Measurements from ENCODE around the gene PCSK2. TPM values are rescaled to one million over a fixed set of nuclear protein-coding genes. Genes with fewer than 3 reads are reported as not detected.
A peak's percentile ranks its signal among the peaks of the same experiment; 100 is the strongest.

Gene PCSK2
- total RNA-seq, 4 donors from 2014 or later, result 2.0 to 12.5 (median 7.2) TPM

DNA sequence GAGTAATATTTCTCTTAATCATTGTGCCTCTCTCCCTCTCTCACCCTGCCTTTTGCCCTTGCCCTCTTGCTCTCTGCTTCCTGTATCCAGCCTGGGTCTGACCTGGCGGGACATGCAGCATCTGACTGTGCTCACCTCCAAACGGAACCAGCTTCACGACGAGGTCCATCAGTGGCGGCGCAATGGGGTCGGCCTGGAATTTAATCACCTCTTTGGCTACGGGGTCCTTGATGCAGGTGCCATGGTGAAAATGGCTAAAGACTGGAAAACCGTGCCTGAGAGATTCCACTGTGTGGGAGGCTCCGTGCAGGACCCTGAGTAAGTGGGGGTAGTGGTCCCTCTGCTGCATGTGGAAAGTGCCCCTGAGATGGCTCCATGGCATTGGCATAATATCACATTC is 238.4 kb downstream of the PCSK2 start:
- Histone ChIP-seq H3K4me3 (no peak overlapping the region), H3K27ac (replicated peaks in 1 of 4) (no peak overlapping the region), H3K27me3 (no peaks in the 10 kb centered on the region), H3K4me1 (no peaks in the 10 kb centered on the region), H3K36me3 (no peaks in the 10 kb centered on the region), H3K9me3 (no peaks in the 10 kb centered on the region)
- WGBS, result 93% methylated on average over 10 of the region's 10 CpGs
- peak; percentile 77 for DNase-seq (ENCODE audit: extremely low spot score)
- intact Hi-C loops (cut with DNase I), result no loop called here
- TF ChIP-seq POLR2AphosphoS5 (IDR thresholded peaks at IDR 0.05) (no peak), POLR2A (IDR thresholded peaks at IDR 0.05; ENCODE audit: low read depth) (no peak), EP300 (IDR thresholded peaks at IDR 0.05) (no peak)
- TF ChIP-seq, protein P1, sequence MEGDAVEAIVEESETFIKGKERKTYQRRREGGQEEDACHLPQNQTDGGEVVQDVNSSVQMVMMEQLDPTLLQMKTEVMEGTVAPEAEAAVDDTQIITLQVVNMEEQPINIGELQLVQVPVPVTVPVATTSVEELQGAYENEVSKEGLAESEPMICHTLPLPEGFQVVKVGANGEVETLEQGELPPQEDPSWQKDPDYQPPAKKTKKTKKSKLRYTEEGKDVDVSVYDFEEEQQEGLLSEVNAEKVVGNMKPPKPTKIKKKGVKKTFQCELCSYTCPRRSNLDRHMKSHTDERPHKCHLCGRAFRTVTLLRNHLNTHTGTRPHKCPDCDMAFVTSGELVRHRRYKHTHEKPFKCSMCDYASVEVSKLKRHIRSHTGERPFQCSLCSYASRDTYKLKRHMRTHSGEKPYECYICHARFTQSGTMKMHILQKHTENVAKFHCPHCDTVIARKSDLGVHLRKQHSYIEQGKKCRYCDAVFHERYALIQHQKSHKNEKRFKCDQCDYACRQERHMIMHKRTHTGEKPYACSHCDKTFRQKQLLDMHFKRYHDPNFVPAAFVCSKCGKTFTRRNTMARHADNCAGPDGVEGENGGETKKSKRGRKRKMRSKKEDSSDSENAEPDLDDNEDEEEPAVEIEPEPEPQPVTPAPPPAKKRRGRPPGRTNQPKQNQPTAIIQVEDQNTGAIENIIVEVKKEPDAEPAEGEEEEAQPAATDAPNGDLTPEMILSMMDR (IDR thresholded peaks at IDR 0.05), result no peak

DNA sequence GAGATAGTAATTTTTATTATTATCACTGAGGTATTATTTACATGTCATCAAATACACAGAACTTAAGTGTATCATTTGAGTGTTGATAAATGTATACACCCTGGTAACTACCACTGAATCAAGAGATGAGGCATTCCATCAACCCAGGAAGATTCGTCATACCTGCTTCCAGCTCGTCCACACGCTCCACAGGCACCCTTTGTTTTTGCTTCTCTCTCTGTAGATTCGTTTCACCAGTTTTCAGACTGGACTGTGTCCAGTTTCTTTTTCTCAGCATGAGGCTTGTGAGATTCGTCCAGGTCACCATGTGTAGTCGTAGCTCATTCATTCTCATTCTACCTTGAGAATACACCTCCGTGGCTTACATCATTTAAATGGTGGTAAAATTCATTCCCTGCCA is 239.8 kb downstream of the PCSK2 start:
- Histone ChIP-seq H3K36me3 (no peaks in the 10 kb centered on the region), H3K27me3 (no peaks in the 10 kb centered on the region), H3K4me1 (no peaks in the 10 kb centered on the region), H3K4me3 (no peak overlapping the region), H3K9me3 (no peaks in the 10 kb centered on the region), H3K27ac (replicated peaks in 1 of 4) (no peak overlapping the region)
- intact Hi-C loops (cut with DNase I), result no loop called here
- 81% methylated on average over 7 of the region's 7 CpGs for WGBS
- peak; percentile 86 for DNase-seq (ENCODE audit: extremely low spot score)
- TF ChIP-seq EP300 (IDR thresholded peaks at IDR 0.05), result no peak
- TF ChIP-seq, protein P1 (IDR thresholded peaks at IDR 0.05), result no peak

DNA sequence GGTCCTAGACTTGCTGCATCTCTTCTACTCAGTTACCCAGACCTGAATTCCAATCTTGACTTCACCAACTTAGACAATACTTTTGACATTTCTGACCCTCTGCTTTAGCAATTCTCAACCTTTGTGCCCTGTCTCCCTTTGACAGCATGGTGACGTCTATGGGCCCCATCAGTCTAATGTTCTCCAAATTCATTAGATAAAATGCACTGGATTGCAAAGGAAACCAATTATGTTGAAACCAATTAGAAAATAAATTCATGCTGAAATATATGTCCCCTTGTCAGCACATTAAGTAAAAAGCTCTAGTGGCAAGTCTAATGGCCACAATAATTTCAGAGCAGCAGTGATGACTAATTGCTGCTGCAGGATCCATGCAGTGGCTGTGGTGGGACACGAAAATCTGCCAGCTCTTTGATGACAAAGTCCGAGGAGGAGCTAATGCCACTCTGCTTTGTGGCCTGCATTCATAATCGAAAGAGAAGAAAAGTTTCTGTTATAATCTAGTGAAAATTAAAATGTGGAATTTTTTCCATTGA is 240.3 kb downstream of the PCSK2 start:
- Histone ChIP-seq H3K4me3 (no peak overlapping the region), H3K27ac (replicated peaks in 1 of 4) (no peak overlapping the region), H3K27me3 (no peaks in the 10 kb centered on the region), H3K9me3 (no peaks in the 10 kb centered on the region), H3K4me1 (no peaks in the 10 kb centered on the region), H3K36me3 (no peaks in the 10 kb centered on the region)
- intact Hi-C loops (cut with DNase I), result no loop called here
- TF ChIP-seq POLR2A (IDR thresholded peaks at IDR 0.05; ENCODE audit: low read depth) (no peak), EP300 (IDR thresholded peaks at IDR 0.05) (no peak), POLR2AphosphoS5 (IDR thresholded peaks at IDR 0.05) (no peak)
- TF ChIP-seq, protein P1 (IDR thresholded peaks at IDR 0.05), result no peak
- DNase-seq (ENCODE audit: extremely low spot score), result no peak
- WGBS, result 73% methylated on average over 4 of the region's 4 CpGs

DNA sequence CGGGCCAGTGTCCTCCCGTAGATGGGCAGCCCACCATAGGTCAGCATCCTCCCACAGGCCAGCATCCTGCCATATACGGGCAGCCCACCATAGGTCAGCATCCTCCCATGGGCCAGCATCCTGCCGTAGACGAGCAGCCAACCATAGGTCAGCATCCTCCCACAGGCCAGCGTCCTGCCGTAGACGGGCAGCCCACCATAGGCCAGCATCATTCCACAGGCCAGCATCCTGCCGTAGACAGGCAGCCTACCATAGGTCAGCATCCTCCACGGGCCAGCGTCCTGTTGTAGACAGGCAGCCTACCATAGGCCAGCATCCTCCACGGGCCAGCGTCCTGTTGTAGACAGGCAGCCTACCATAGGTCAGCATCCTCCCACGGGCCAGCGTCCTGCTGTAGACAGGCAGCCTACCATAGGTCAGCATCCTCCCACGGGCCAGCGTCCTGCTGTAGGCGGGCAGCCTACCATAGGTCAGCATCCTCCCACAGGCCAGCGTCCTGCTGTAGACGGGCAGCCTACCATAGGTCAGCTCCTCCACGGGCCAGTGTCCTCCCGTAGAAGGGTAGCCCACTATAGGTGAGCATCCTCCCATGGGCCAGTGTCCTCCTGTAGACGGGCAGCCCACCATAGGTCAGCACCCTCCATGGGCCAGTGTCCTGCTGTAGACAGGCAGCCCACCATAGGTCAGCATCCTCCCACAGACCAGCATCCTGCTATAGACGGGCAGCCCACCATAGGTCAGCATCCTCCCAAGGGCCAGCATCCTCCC is 241.4 kb downstream of the PCSK2 start:
- no peaks in the 10 kb centered on the region for H3K36me3 ChIP-seq
- no peak for TF ChIP-seq POLR2A (IDR thresholded peaks at IDR 0.05; ENCODE audit: low read depth)
- TF ChIP-seq POLR2AphosphoS5 (IDR thresholded peaks at IDR 0.05), result no peak
- TF ChIP-seq, protein P1 (IDR thresholded peaks at IDR 0.05), result no peak
- TF ChIP-seq EP300 (IDR thresholded peaks at IDR 0.05), result no peak
- 89% methylated on average over 13 of the region's 24 CpGs for WGBS
- H3K9me3 ChIP-seq, result no peaks in the 10 kb centered on the region
- H3K27ac ChIP-seq (replicated peaks in 1 of 4), result no peak overlapping the region
- peak; percentile 88 for DNase-seq (ENCODE audit: extremely low spot score)
- no peaks in the 10 kb centered on the region for H3K27me3 ChIP-seq
- intact Hi-C loops (cut with DNase I), result no loop called here
- no peak overlapping the region for H3K4me3 ChIP-seq
- no peaks in the 10 kb centered on the region for H3K4me1 ChIP-seq

Measured in esophagus muscularis mucosa (tissue), 4 donors.